Testis (tissue), 3 donors: ENCODE data around the gene METTL25B. TPM values are rescaled to one million over a fixed set of nuclear protein-coding genes. Genes with fewer than 3 reads are reported as not detected.
"Not testable (repeated sequence)": the region's sequence is repeated elsewhere in the genome, so short reads cannot be mapped to it uniquely, and the experiment has no call there.

Experiments used
- DNase-seq: peaks from one replicate; pipeline ENCODE4 v3.0.0-alpha.2; 2019
- H3K27ac ChIP-seq, 2 donors: fragments of 200-600 bp; sonication (generic); one replicate each; pipeline ENCODE4 v1.5.1; 2019
- H3K27me3 ChIP-seq: fragments of 200-600 bp; sonication (generic); one replicate; pipeline ENCODE4 v1.5.1; 2019
- H3K36me3 ChIP-seq: fragments of 200-600 bp; sonication (generic); one replicate; pipeline ENCODE4 v1.5.1; 2017; ENCODE audit warnings: low read depth; ENCODE audit errors: missing control alignments
- H3K4me1 ChIP-seq: fragments of 200-600 bp; sonication (generic); one replicate; pipeline ENCODE4 v1.5.1; 2019
- H3K4me3 ChIP-seq, 2 donors: fragments of 200-600 bp; sonication (generic); one replicate each; pipeline ENCODE4 v1.5.1; 2017 to 2019
- H3K9me3 ChIP-seq: fragments of 200-600 bp; sonication (generic); one replicate; pipeline ENCODE4 v1.5.1; 2017
- POLR2A ChIP-seq: fragments of 450-650 bp; IDR thresholded peaks from one replicate; pipeline ENCODE4 v1.6.1; 2017; ENCODE audit warnings: antibody characterized with exemption, mild to moderate bottlenecking, moderate library complexity
- WGBS, 2 donors: methylation state at CpG; one replicate each; pipeline ENCODE4 v1.1.5; 2018; 5-methylcytosine and 5-hydroxymethylcytosine counted together
- intact Hi-C: fragments of 100-400 bp; cut with DNase I; formaldehyde crosslinking; loops from one replicate; pipeline ENCODE4 v1.15.1; 2023; ENCODE audit warnings: low total_unique reads
- polyA plus RNA-seq: library from polyadenylated mRNA; stranded (reverse); fragments of 350-450 nt; fragmentation: Illumina TruSeq; extraction: RNeasy Lipid Tissue Mini Kit (QIAGEN cat#74804); gene quantifications from one replicate; pipeline ENCODE4 v1.2.3, GENCODE V29; 2014; ENCODE audit warnings: low read depth, low replicate concordance; ENCODE audit not compliant: insufficient read depth
- total RNA-seq, 2 donors: library from RNA; depleted of rRNA; stranded (reverse); fragments of >200 nt; gene quantifications; one replicate each; pipeline ENCODE4 v1.2.3, GENCODE V29; 2016
- TF ChIP-seq, protein P1 (sequence below), 3 experiments: fragments of 450-650 bp in 2 of 3; fragments of 200-600 bp in 1 of 3; sonication (generic) in 1 of 3; IDR thresholded peaks; one replicate each; pipeline ENCODE4 v1.5.1; 2016 to 2019; ENCODE audit warnings: antibody characterized with exemption in 3 of 3, mild to moderate bottlenecking in 2 of 3, moderate library complexity in 1 of 3

METTL25B gene
- total and polyA plus RNA-seq, 3 donors from 2014 or later = 34.1 to 69.0 (median 50.5) TPM

DNA sequence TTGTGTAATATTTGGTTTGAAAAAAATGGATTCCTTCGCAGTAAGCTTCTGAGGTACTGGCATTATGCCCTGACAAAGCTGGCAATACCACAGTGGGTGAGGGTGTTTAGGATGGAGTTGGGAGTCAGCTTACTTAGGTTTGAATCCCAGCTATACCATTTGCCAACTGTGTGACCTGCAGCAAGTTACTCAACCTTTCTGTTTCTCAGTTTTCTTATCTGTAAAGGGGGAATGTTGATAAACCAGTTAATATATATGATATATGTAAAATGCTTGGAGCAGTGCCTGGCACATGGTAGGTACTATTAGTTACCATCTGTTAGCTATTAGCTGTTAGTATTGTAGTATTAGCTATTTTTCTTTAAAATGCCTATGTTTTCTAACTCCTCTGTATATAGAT lies 28.1 kb downstream of the METTL25B start:
- no peak for TF ChIP-seq POLR2A
- TF ChIP-seq, protein P1, sequence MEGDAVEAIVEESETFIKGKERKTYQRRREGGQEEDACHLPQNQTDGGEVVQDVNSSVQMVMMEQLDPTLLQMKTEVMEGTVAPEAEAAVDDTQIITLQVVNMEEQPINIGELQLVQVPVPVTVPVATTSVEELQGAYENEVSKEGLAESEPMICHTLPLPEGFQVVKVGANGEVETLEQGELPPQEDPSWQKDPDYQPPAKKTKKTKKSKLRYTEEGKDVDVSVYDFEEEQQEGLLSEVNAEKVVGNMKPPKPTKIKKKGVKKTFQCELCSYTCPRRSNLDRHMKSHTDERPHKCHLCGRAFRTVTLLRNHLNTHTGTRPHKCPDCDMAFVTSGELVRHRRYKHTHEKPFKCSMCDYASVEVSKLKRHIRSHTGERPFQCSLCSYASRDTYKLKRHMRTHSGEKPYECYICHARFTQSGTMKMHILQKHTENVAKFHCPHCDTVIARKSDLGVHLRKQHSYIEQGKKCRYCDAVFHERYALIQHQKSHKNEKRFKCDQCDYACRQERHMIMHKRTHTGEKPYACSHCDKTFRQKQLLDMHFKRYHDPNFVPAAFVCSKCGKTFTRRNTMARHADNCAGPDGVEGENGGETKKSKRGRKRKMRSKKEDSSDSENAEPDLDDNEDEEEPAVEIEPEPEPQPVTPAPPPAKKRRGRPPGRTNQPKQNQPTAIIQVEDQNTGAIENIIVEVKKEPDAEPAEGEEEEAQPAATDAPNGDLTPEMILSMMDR (IDR thresholded peaks at IDR 0.05) = no peak

DNA sequence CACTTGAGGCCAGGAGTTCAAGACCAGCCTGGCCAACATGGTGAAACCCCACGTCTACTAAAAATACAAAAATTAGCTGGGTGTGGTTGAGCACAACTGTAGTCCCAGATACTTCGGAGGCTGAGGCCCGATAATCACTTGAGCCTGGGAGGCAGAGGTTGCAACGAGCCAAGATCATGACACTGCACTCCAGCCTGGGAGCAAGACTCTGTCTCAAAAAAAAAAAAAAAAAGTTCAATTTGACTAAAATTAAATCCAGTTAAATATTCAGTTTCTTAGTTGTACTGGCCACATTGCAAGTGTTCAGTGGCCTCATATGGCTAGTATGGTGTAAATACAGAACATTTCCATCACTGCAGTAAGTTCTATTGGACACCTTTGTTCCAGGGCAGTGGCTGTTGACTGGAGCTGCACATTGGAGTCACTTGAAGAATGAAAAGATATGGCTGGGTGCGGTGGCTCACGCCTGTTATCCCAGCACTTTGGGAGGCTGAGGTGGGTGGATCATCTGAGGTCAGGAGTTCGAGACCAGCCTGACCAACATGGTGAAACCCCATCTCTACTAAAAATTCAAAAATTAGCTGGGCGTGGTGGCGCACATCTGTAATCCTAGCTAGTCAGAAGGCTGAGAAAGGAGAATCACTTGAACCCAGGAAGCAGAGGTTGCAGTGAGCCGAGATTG lies 29.4 kb downstream of the METTL25B start:
- intact Hi-C loops, H3K27me3 ChIP-seq, H3K9me3 ChIP-seq, H3K36me3 ChIP-seq, DNase-seq, H3K4me3 ChIP-seq, H3K4me1 ChIP-seq, H3K27ac ChIP-seq: not testable (repeated sequence)
- 94 to 95% methylated on average over 10 of the region's 10 CpGs for WGBS, 2 donors

More for the DNA sequence above, 28.1 kb downstream of the METTL25B start:
- Histone ChIP-seq H3K4me1 (peaks cover 10% of the 10 kb centered on the region), H3K27me3 (no peaks in the 10 kb centered on the region), H3K36me3 (no peaks in the 10 kb centered on the region), H3K4me3 (no peak overlapping the region), H3K27ac (no peak overlapping the region), H3K9me3 (no peaks in the 10 kb centered on the region)
- DNase-seq = no peak
- intact Hi-C loops = no loop called here
- 98 to 100% methylated on average over 1 of the region's 1 CpG for WGBS, 2 donors

DNA sequence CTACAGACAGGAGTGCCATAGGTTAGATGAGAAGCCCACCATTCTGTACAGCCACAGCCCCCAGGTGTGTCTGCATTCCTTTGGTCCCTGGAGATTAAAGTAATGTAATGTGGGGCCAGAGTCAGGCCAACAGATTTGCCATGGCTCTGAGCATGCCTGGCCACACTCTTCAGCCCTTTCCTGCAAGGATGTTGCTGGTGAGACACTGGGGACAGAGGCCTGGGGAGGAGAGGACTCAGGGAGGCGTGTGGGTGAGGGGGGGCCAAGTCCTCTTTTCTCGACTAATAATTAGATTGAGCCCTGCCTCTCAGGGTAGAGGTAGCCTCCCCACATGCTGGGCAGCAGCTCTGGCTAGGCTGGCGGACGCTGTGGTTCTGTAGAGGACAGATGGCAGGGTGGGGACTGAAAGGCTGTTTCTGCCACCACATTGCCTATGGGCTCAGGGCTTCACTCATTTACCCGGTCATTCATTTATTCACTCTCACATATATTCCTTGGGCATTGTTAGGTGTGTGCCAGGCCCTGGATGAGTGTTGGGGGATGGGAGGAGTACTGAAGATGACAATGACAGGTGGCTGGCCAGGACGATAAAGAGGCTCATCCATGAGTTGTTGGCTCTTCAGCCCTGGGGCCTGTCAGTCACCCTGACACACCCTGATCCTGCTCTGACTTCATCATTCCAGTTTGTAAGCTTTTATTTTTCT lies 32.0 kb downstream of the METTL25B start:
- 60 to 73% methylated on average over 3 to 6 of the region's 6 CpGs for WGBS, 2 donors
- TF ChIP-seq, protein P1 (IDR thresholded peaks at IDR 0.05) = no peak
- TF ChIP-seq POLR2A = no peak
- Histone ChIP-seq H3K27ac (no peak overlapping the region), H3K27me3 (no peaks in the 10 kb centered on the region), H3K4me1 (no peaks in the 10 kb centered on the region), H3K4me3 (no peak overlapping the region), H3K36me3 (no peaks in the 10 kb centered on the region), H3K9me3 (no peaks in the 10 kb centered on the region)
- intact Hi-C loops = no loop called here
- no peak for DNase-seq

DNA sequence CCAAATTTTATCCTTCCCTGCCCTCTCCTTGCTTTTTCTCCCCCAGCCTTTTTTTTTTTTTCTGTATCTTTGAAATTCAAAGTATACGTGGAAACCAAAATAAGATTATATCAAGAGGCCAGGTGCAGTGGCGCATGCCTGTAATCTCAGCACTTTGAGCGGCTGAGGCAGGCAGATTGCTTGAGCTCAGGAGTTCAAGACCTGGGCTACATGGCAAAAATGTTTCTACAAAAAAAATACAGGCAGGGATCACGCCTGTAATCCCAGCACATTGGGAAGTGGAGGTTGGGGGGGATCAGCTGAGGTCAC lies 32.5 kb downstream of the METTL25B start:
- no peaks in the 10 kb centered on the region for H3K27me3 ChIP-seq
- TF ChIP-seq, protein P1 (IDR thresholded peaks at IDR 0.05) = no peak
- TF ChIP-seq POLR2A = no peak
- H3K36me3 ChIP-seq = no peaks in the 10 kb centered on the region
- H3K9me3 ChIP-seq = no peaks in the 10 kb centered on the region
- intact Hi-C loops = no loop called here
- H3K4me1 ChIP-seq = no peaks in the 10 kb centered on the region
- no peak overlapping the region for H3K4me3 ChIP-seq
- DNase-seq = no peak
- WGBS, 2 donors = 77 to 86% methylated on average over 4 of the region's 4 CpGs
- H3K27ac ChIP-seq = no peak overlapping the region

DNA sequence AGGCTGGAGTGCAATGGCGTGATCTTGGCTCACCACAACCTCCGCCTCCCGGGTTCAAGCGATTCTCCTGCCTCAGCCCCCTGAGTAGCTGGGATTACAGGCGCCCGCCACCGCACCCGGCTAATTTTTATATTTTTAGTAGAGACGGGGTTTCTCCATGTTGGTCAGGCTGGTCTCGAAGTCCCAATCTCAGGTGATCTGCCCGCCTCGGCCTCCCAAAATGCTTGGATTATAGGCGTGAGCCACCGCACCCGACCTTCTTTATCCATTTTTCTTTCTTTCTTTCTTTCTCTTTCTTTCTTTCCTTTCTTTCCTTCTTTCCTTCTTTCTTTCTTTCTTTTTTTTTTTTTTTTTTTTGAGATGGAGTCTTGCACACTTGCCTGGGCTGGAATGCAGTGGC lies 36.9 kb downstream of the METTL25B start:
- 93 to 96% methylated on average over 15 of the region's 15 CpGs for WGBS, 2 donors

More for the DNA sequence above, 36.9 kb downstream of the METTL25B start:
- H3K27me3 ChIP-seq, DNase-seq, H3K4me3 ChIP-seq, intact Hi-C loops, H3K36me3 ChIP-seq, H3K9me3 ChIP-seq, H3K27ac ChIP-seq: not testable (repeated sequence)
- H3K4me1 ChIP-seq = peaks cover 24% of the 10 kb centered on the region
